Ishikawa (cell line): ENCODE data around the gene ZNF334.

Source experiments
- CEBPB ChIP-seq: IDR thresholded peaks from 2 replicates; pipeline ENCODE4 v1.6.1; 2012
- CREB1 ChIP-seq: IDR thresholded peaks from 2 replicates; pipeline ENCODE4 v1.6.1; 2012; ENCODE audit warnings: low read depth
- EGR1 ChIP-seq: IDR thresholded peaks from 2 replicates; pipeline ENCODE4 v1.6.1; 2012
- EP300 ChIP-seq: IDR thresholded peaks from 2 replicates; pipeline ENCODE4 v1.6.1; 2012; ENCODE audit warnings: borderline replicate concordance
- FOXM1 ChIP-seq: IDR thresholded peaks from 2 replicates; pipeline ENCODE4 v1.6.1; 2012; ENCODE audit warnings: low read depth, borderline replicate concordance
- NFIC ChIP-seq: IDR thresholded peaks from 2 replicates; pipeline ENCODE4 v1.6.1; 2012
- RAD21 ChIP-seq: IDR thresholded peaks from 2 replicates; pipeline ENCODE4 v1.6.1; 2012; ENCODE audit warnings: low read depth
- REST ChIP-seq: IDR thresholded peaks from 2 replicates; pipeline ENCODE4 v1.6.1; 2012; ENCODE audit warnings: low read depth, mild to moderate bottlenecking
- TAF1 ChIP-seq: IDR thresholded peaks from 2 replicates; pipeline ENCODE4 v1.6.1; 2012; ENCODE audit warnings: low read depth, mild to moderate bottlenecking
- TCF12 ChIP-seq: IDR thresholded peaks from 2 replicates; pipeline ENCODE4 v1.6.1; 2012; ENCODE audit warnings: low read depth
- TEAD4 ChIP-seq: IDR thresholded peaks from 2 replicates; pipeline ENCODE4 v1.6.1; 2012
- YY1 ChIP-seq: IDR thresholded peaks from 2 replicates; pipeline ENCODE4 v1.6.1; 2012; ENCODE audit warnings: low read depth
- ZBTB7A ChIP-seq: IDR thresholded peaks from 2 replicates; pipeline ENCODE4 v1.6.1; 2012; ENCODE audit warnings: low read depth
- TF ChIP-seq, protein P1 (sequence below): IDR thresholded peaks from 2 replicates; pipeline ENCODE4 v1.6.1; 2012
- TF ChIP-seq, protein P2 (sequence below): IDR thresholded peaks from 2 replicates; pipeline ENCODE4 v1.6.1; 2012

ZNF334 gene

GRCh38 chr20:46477225-46477624, 36.1 kb downstream of the ZNF334 start:
- TF ChIP-seq YY1 (no peak), TEAD4 (no peak), REST (no peak), TCF12 (no peak), FOXM1 (no peak), NFIC (no peak), CREB1 (no peak)
- TF ChIP-seq, protein P1, sequence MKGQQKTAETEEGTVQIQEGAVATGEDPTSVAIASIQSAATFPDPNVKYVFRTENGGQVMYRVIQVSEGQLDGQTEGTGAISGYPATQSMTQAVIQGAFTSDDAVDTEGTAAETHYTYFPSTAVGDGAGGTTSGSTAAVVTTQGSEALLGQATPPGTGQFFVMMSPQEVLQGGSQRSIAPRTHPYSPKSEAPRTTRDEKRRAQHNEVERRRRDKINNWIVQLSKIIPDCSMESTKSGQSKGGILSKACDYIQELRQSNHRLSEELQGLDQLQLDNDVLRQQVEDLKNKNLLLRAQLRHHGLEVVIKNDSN = no peak

DNA sequence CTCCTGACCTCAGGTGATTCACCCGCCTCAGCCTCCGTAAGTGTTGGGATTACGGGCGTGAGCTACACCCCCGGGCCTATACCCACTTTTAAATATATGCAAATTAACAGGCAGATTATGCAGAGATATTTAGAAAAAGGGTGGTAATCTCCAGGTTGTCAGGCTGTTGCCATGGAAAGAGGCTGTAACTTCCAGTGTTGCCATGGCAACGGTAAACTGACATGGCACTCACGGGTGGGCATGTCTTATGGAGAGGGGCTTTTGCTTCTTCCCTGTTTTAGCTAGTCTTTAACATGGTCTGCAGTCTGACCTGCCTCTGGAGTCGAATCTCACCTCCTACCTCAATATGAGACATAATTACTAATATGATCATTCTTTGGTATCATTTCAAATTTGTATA, 44.9 kb downstream of the ZNF334 start:
- no peak for TF ChIP-seq NFIC

- TF ChIP-seq CEBPB (no peak), FOXM1 (no peak), TEAD4 (no peak), EP300 (no peak)
- TF ChIP-seq, protein P1 = no peak
- TF ChIP-seq, protein P2, sequence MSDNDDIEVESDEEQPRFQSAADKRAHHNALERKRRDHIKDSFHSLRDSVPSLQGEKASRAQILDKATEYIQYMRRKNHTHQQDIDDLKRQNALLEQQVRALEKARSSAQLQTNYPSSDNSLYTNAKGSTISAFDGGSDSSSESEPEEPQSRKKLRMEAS = no peak
Measured at GRCh38 chr20:46464451-46464850, 48.9 kb downstream of the ZNF334 start.

DNA sequence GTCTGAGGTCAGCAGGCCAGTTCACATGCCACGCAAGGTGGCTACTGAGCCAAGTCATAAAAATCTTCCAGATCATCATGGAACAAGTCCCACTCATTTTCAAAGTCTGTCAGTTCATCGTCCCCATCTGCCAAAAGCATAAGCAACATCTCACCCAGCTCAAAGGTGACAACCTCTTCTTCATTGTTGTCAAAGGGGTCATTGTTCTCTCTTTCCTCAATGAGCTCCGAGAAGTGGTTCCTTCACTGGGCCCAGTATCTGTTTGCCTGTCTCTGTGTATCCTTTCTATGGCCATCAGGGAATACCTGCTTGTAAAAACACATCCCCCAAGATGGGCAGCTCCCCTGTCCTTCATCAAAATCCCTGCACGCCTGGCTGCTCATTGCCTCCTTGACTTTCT, 49.5 kb downstream of the ZNF334 start:
- TF ChIP-seq YY1 = no peak
- TF ChIP-seq EP300 = no peak
- no peak for TF ChIP-seq RAD21
- no peak for TF ChIP-seq CEBPB
- TF ChIP-seq TCF12 = no peak
- no peak for TF ChIP-seq CREB1
- TF ChIP-seq EGR1 = no peak
- TF ChIP-seq, protein P1 = no peak
- no peak for TF ChIP-seq TEAD4
- no peak for TF ChIP-seq NFIC
- no peak for TF ChIP-seq FOXM1
- TF ChIP-seq, protein P2 = no peak

DNA sequence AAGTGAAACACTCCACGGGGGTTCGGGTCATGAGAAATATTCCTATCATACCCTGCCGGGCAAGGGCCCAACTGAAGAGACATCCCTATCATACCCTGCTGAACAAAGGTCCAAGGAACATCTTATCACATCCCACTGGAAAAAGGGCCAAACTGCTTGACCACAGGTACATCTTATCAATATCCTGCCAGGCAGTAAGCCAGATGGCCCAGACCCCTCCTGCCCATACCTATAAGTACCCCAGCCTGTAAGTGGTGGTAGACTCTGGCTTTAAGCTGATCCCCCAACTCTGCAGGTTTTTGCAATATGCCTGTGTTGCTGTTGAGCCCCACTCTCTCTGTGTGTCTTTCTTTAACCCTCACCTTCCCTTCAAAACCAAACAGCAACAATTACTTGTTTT, 51.6 kb downstream of the ZNF334 start:
- TF ChIP-seq YY1 (no peak), EP300 (no peak), NFIC (no peak), CREB1 (no peak), ZBTB7A (no peak), CEBPB (no peak), RAD21 (no peak), TCF12 (no peak), TAF1 (no peak), EGR1 (no peak), REST (no peak), FOXM1 (no peak), TEAD4 (no peak)
- TF ChIP-seq, protein P2 = no peak
- TF ChIP-seq, protein P1 = no peak
